GM12878 (cell line): ENCODE measurements around the gene MUC16. TPM values are rescaled to one million over a fixed set of nuclear protein-coding genes. Genes with fewer than 3 reads are reported as not detected.

Experiments used
- ATAC-seq: fragments of 200-7000 bp; cut with Tn5 transposase; 3 replicates; pipeline ENCODE4 v1.9.1; 2020; ENCODE audit warnings: mild to moderate bottlenecking, moderate library complexity
- BruUV-seq: library from RNA; stranded (reverse); fragments of 400-500 nt; replicated peaks from 2 replicates; lab custom pipeline; 2021; lab: Mats Ljungman, UMichigan
- CTCF ChIA-PET: fragments of 300-600 bp; sonication (Branson Sonifier 250); formaldehyde crosslinking; extraction: SDS; loops from one replicate; lab custom pipeline; 2021; ENCODE audit warnings: inconsistent platforms; lab: Yijun Ruan, JAX
- POLR2A ChIA-PET: fragments of 350-600 bp; formaldehyde crosslinking; extraction: SDS; loops from one replicate; lab custom pipeline; 2021; ENCODE audit warnings: inconsistent platforms; lab: Charles Lee
- RAD21 ChIA-PET: fragments of 300-600 bp; sonication (Branson Sonifier 250); formaldehyde crosslinking; loops from one replicate; lab custom pipeline; 2023; ENCODE audit warnings: antibody characterized with exemption; ENCODE audit not compliant: unreplicated experiment; lab: Charles Lee
- SMC1A ChIA-PET: fragments of 300-600 bp; sonication (Branson Sonifier 250); formaldehyde crosslinking; loops from one replicate; lab custom pipeline; 2023; ENCODE audit not compliant: unreplicated experiment, uncharacterized antibody; lab: Charles Lee
- DNase-seq: peaks from one replicate; pipeline ENCODE4 v3.0.0-alpha.2; 2011; ENCODE audit warnings: low read depth, low spot score
- FAIRE-seq: peaks from 3 replicates; lab custom pipeline; 2011; peaks lifted over from hg19 to GRCh38; lab: Jason Lieb, UNC
- H2AFZ ChIP-seq: 2 replicates; pipeline ENCODE4 v1.6.0; 2011; ENCODE audit warnings: low read depth, low read length, control low read depth; ENCODE audit not compliant: control insufficient read depth
- H3K27ac ChIP-seq: 2 replicates; pipeline ENCODE4 v1.5.1; 2011; ENCODE audit warnings: control low read depth; ENCODE audit not compliant: control insufficient read depth, insufficient read depth
- H3K27me3 ChIP-seq, 2 experiments: replicated peaks in 1 of 2; 2 replicates each; pipeline versions ENCODE4 v1.6.0 to v1.6.1; 2011; ENCODE audit warnings: low read length in 1 of 2; ENCODE audit not compliant: control insufficient read depth in 2 of 2, insufficient read depth in 2 of 2
- H3K36me3 ChIP-seq, 2 experiments: 2 replicates each; pipeline ENCODE4 v1.5.1; 2011; ENCODE audit warnings: low read length in 1 of 2; ENCODE audit not compliant: control insufficient read depth in 2 of 2, insufficient read depth in 2 of 2
- H3K4me1 ChIP-seq: 2 replicates; pipeline ENCODE4 v1.6.1; 2011; ENCODE audit warnings: mild to moderate bottlenecking, low read length, moderate library complexity, mixed read lengths; ENCODE audit not compliant: control insufficient read depth, insufficient read depth
- H3K4me2 ChIP-seq: 2 replicates; pipeline ENCODE4 v1.6.0; 2011; ENCODE audit warnings: control low read depth; ENCODE audit not compliant: control insufficient read depth, insufficient read depth
- H3K4me3 ChIP-seq: fragments of 200-600 bp; sonication (generic); 2 replicates; pipeline ENCODE4 v1.5.1; 2016
- H3K79me2 ChIP-seq: 2 replicates; pipeline ENCODE4 v1.6.0; 2011; ENCODE audit warnings: low read length; ENCODE audit not compliant: control insufficient read depth, insufficient read depth
- H3K9ac ChIP-seq: 2 replicates; pipeline ENCODE4 v1.8.0; 2011; ENCODE audit warnings: low read length, control low read depth, mixed read lengths; ENCODE audit not compliant: control insufficient read depth, insufficient read depth
- H3K9me3 ChIP-seq: replicated peaks from 3 replicates; pipeline ENCODE4 v1.5.1; 2011; ENCODE audit warnings: mild to moderate bottlenecking, low read length; ENCODE audit not compliant: control insufficient read depth, insufficient read depth
- H4K20me1 ChIP-seq: 2 replicates; pipeline ENCODE4 v1.6.0; 2011; ENCODE audit not compliant: control insufficient read depth, insufficient read depth
- BRCA1 ChIP-seq: IDR thresholded peaks from 2 replicates; pipeline ENCODE4 v1.6.1; 2011; ENCODE audit warnings: low read depth, low read length, improper control_type of control experiment
- CBX3 ChIP-seq: fragments of 200-600 bp; sonication (generic); IDR thresholded peaks from 2 replicates; pipeline ENCODE4 v1.6.1; 2016; ENCODE audit warnings: low read depth, borderline replicate concordance
- CREB1 ChIP-seq: IDR thresholded peaks from 2 replicates; pipeline ENCODE4 v1.6.1; 2012; ENCODE audit warnings: low read depth, mild to moderate bottlenecking, inconsistent platforms
- EGR1 ChIP-seq, 2 experiments: IDR thresholded peaks; 1 replicate in 1 of 2; 2 replicates in 1 of 2; pipeline ENCODE4 v1.6.1; 2011 to 2012; ENCODE audit warnings: low read depth in 2 of 2, low read length in 2 of 2, borderline replicate concordance in 1 of 2, mild to moderate bottlenecking in 1 of 2, moderate library complexity in 1 of 2
- ETV6 ChIP-seq, 2 experiments: fragments of 450-650 bp in 1 of 2; IDR thresholded peaks in 1 of 2; conservative IDR thresholded peaks in 1 of 2; 2 replicates each; pipeline ENCODE4 v1.6.1; 2014; ENCODE audit warnings: antibody characterized with exemption in 1 of 2, borderline replicate concordance in 1 of 2, low read depth in 1 of 2, mild to moderate bottlenecking in 1 of 2, moderate library complexity in 1 of 2
- MYB ChIP-seq: fragments of 150-350 bp; IDR thresholded peaks from 2 replicates; pipeline ENCODE4 v1.6.1; 2014; ENCODE audit warnings: mild to moderate bottlenecking, low read depth, low read length, borderline replicate concordance
- POLR2A ChIP-seq: IDR thresholded peaks from 2 replicates; pipeline ENCODE4 v1.6.1; 2011; ENCODE audit warnings: low read depth, mild to moderate bottlenecking, low read length
- POLR2AphosphoS5 ChIP-seq: IDR thresholded peaks from 2 replicates; pipeline ENCODE4 v1.6.1; 2011; ENCODE audit warnings: mild to moderate bottlenecking, low read length, inconsistent platforms
- ZNF384 ChIP-seq: IDR thresholded peaks from 2 replicates; pipeline ENCODE4 v1.6.1; 2012; ENCODE audit warnings: low read depth, mild to moderate bottlenecking, low read length, improper control_type of control experiment, borderline replicate concordance
- WGBS: methylation state at CpG from one replicate; pipeline ENCODE4 v1.1.6; 2016; ENCODE audit warnings: low lambda C conversion rate; ENCODE audit not compliant: insufficient replicate concordance, insufficient coverage; ENCODE audit errors: missing lambda C conversion rate; 5-methylcytosine and 5-hydroxymethylcytosine counted together
- in situ Hi-C: fragments of 300-500 bp; cut with MboI; formaldehyde crosslinking; loops from 9 replicates; pipeline ENCODE4 v1.14.3; 2018; ENCODE audit warnings: mixed read lengths
- intact Hi-C: fragments of 100-400 bp; cut with micrococcal nuclease; formaldehyde crosslinking; loops from one replicate; pipeline ENCODE4 v1.14.2; 2022; ENCODE audit not compliant: unreplicated experiment
- polyA plus RNA-seq, 11 experiments: library from polyadenylated mRNA; depleted of rRNA in 4 of 11; unstranded in 6 of 11; stranded (reverse) in 5 of 11; fragments of >200 nt; fragmentation: Nextera tagmentation in 4 of 11; fragmentation: Illumina TruSeq in 1 of 11; extraction: Ambion mirVana in 4 of 11; extraction: Trizol in 1 of 11; gene quantifications; 1 replicate in 1 of 11; 2 replicates in 10 of 11; pipeline versions ENCODE4 v1.2.1 to v1.2.3, GENCODE V29; 2011 to 2016; ENCODE audit warnings: inconsistent platforms in 2 of 11, missing spikeins in 2 of 11, low read depth in 1 of 11
- total RNA-seq, 4 experiments: library from RNA; depleted of rRNA in 3 of 4; stranded (reverse); fragments of >200 nt in 3 of 4; fragmentation: Illumina TruSeq in 1 of 4; extraction: Trizol in 1 of 4; gene quantifications; 2 replicates each; pipeline versions ENCODE4 v1.2.1 to v1.2.3, GENCODE V29; 2013 to 2021
- TF ChIP-seq, protein P1 (sequence below): fragments of 450-650 bp; IDR thresholded peaks from 2 replicates; pipeline ENCODE4 v1.6.1; 2018; ENCODE audit warnings: borderline replicate concordance, mild to moderate bottlenecking; ENCODE audit not compliant: partially characterized antibody
- TF ChIP-seq, protein P2 (sequence below): fragments of 150-350 bp; IDR thresholded peaks from 2 replicates; pipeline ENCODE4 v1.6.1; 2014; ENCODE audit warnings: mild to moderate bottlenecking, low read depth, low read length
- TF ChIP-seq, protein P3 (sequence below): fragments of 450-650 bp; IDR thresholded peaks from 2 replicates; pipeline ENCODE4 v1.6.1; 2017; ENCODE audit warnings: low read depth, mild to moderate bottlenecking, moderate library complexity

Gene MUC16
- total and polyA plus RNA-seq, 10 of the 15 experiments (the other 5 are each of a cell fraction or from before 2014, with no cell fraction given) = under 0.01 TPM; not detected in 8

DNA sequence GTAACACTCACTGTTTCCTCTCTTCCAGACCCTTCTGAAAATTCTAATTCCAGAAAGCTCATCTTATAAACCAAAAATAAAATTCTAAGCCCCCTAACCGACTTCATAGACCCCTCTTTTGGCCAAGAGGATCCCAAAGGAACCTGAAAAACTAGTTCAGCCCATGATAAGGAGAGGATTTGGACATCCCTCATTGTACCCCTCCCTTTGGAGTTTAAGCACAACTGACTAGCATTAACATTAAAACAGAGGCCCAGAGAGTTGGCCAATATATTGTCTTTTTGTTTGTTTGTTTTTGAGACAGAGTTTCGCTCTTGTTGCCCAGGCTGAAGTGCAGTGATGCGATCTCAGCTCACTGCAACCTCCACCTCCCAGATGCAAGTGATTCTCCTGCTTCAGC is 34.2 kb upstream of the MUC16 start:
- no peak for ATAC-seq
- SMC1A ChIA-PET = no interaction called here
- FAIRE-seq = no peak
- H3K9ac ChIP-seq = no peak overlapping the region
- BruUV-seq = no TSS peak
- H3K27me3 ChIP-seq = no peaks in the 10 kb centered on the region
- 35% methylated on average over 3 of the region's 3 CpGs for WGBS
- no peaks in the 10 kb centered on the region for H4K20me1 ChIP-seq
- no peak overlapping the region for H3K4me3 ChIP-seq
- CTCF ChIA-PET = no interaction called here
- no peaks in the 10 kb centered on the region for H3K4me1 ChIP-seq
- H3K79me2 ChIP-seq = no peaks in the 10 kb centered on the region
- in situ Hi-C loops = no loop called here
- TF ChIP-seq, protein P1, sequence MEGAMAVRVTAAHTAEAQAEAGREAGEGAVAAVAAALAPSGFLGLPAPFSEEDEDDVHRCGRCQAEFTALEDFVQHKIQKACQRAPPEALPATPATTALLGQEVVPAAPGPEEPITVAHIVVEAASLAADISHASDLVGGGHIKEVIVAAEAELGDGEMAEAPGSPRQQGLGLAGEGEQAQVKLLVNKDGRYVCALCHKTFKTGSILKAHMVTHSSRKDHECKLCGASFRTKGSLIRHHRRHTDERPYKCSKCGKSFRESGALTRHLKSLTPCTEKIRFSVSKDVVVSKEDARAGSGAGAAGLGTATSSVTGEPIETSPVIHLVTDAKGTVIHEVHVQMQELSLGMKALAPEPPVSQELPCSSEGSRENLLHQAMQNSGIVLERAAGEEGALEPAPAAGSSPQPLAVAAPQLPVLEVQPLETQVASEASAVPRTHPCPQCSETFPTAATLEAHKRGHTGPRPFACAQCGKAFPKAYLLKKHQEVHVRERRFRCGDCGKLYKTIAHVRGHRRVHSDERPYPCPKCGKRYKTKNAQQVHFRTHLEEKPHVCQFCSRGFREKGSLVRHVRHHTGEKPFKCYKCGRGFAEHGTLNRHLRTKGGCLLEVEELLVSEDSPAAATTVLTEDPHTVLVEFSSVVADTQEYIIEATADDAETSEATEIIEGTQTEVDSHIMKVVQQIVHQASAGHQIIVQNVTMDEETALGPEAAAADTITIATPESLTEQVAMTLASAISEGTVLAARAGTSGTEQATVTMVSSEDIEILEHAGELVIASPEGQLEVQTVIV = no peak
- TF ChIP-seq CBX3 (no peak), ETV6 (conservative IDR thresholded peaks at IDR 0.05 in 1 of 2, IDR thresholded peaks at IDR 0.05 in 1 of 2; ENCODE audit: borderline replicate concordance in 1 of 2, low read depth in 1 of 2) (no peak), EGR1 (IDR thresholded peaks at IDR 0.05; ENCODE audit: borderline replicate concordance in 1 of 2, low read depth in 2 of 2, low read length in 2 of 2) (no peak)
- no peak overlapping the region for H2AFZ ChIP-seq
- no peaks in the 10 kb centered on the region for H3K36me3 ChIP-seq
- no peak for DNase-seq
- RAD21 ChIA-PET = no interaction called here
- POLR2A ChIA-PET = no interaction called here
- H3K9me3 ChIP-seq = no peaks in the 10 kb centered on the region; the same call in 2 of the 3 replicates
- no peak overlapping the region for H3K4me2 ChIP-seq
- intact Hi-C loops = no loop called here
- no peak overlapping the region for H3K27ac ChIP-seq

DNA sequence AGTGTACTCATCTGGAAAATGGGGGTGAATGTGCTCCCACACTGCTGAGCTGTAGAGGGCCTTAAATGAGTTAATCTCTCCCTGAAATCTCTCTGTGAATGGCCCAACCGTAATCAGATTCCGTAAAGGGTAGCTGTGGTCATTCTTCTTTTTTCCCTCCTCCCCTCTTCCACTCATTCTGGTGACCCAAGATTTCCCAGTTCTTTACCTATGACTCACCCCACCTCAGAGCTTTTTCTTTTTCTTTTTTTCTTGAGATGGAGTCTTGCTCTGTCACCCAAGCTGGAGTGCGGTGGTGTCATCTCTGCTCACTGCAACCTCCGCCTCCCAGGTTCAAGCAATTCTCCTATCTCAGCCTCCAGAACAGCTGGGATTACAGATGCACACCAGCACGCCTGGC is 33.3 kb upstream of the MUC16 start:
- Histone ChIP-seq H3K4me3 (no peak overlapping the region), H3K9ac (no peak overlapping the region), H3K36me3 (no peaks in the 10 kb centered on the region), H3K27me3 (no peaks in the 10 kb centered on the region), H3K4me1 (no peaks in the 10 kb centered on the region), H2AFZ (no peak overlapping the region), H3K9me3 (no peaks in the 10 kb centered on the region; the same call in 2 of the 3 replicates), H3K79me2 (no peaks in the 10 kb centered on the region), H4K20me1 (no peaks in the 10 kb centered on the region), H3K4me2 (no peak overlapping the region), H3K27ac (no peak overlapping the region)
- SMC1A ChIA-PET = no interaction called here
- DNase-seq (no peak), FAIRE-seq (no peak), ATAC-seq (no peak)
- intact Hi-C loops = no loop called here
- RAD21 ChIA-PET = no interaction called here
- POLR2A ChIA-PET = no interaction called here
- no TSS peak for BruUV-seq
- CTCF ChIA-PET = no interaction called here
- in situ Hi-C loops = no loop called here
- 61% methylated on average over 5 of the region's 5 CpGs for WGBS
- TF ChIP-seq BRCA1 (no peak), POLR2AphosphoS5 (no peak), CREB1 (no peak), MYB (no peak), ZNF384 (no peak), POLR2A (no peak)
- TF ChIP-seq, protein P2, sequence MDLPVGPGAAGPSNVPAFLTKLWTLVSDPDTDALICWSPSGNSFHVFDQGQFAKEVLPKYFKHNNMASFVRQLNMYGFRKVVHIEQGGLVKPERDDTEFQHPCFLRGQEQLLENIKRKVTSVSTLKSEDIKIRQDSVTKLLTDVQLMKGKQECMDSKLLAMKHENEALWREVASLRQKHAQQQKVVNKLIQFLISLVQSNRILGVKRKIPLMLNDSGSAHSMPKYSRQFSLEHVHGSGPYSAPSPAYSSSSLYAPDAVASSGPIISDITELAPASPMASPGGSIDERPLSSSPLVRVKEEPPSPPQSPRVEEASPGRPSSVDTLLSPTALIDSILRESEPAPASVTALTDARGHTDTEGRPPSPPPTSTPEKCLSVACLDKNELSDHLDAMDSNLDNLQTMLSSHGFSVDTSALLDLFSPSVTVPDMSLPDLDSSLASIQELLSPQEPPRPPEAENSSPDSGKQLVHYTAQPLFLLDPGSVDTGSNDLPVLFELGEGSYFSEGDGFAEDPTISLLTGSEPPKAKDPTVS = no peak
- TF ChIP-seq, protein P3, sequence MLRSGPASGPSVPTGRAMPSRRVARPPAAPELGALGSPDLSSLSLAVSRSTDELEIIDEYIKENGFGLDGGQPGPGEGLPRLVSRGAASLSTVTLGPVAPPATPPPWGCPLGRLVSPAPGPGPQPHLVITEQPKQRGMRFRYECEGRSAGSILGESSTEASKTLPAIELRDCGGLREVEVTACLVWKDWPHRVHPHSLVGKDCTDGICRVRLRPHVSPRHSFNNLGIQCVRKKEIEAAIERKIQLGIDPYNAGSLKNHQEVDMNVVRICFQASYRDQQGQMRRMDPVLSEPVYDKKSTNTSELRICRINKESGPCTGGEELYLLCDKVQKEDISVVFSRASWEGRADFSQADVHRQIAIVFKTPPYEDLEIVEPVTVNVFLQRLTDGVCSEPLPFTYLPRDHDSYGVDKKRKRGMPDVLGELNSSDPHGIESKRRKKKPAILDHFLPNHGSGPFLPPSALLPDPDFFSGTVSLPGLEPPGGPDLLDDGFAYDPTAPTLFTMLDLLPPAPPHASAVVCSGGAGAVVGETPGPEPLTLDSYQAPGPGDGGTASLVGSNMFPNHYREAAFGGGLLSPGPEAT = no peak
